Measurements from ENCODE around the gene RILPL2.
A peak's percentile ranks its signal among the peaks of the same experiment; 100 is the strongest.
"Not testable (repeated sequence)": the region's sequence is repeated elsewhere in the genome, so short reads cannot be mapped to it uniquely, and the experiment has no call there.

RILPL2 gene

DNA sequence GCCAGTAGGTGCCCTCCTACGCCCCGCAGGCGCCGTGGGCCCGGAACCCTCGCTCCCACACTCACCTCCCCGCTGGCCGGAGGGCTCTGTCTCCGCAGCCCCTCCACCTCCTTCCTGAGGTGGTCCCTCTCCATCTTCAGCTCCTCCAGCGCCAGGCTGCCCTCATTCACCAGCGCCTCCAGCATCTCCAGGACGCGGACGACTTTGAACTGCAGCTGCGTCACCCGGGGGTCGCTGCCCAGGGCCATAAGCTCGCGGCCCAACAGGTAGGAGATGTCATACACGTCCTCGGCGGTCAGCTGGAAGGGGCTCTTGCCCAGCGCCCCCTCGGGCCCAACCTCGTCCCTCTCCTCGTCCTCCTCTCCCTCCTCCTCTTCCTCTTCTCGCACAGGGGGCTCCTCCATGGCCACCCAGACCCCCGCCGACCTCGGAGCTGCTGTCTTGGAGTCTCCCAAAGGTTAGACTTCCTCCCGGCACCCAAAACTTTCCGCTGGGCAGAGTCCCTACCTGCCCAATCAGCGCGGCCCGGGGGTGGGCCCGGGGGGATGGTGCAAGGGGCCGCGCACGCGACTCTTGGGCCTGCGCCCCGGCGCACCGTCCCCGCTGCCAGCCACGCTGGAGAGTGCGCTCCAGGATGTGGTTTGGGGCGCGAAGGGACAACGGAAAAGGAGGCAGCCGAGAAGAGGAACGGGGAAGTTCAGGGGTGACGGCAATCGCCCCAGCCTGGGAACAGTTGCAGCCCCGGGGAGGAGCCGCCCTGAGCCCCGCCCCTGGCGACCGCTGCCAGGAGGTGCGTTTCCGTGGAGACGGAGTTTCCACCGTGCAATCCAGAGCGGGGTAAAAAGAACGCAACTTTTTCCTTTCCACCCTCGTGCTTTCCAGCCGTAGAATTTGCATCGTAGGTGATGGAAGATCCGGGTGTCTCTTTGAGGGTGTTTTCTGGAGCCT is at the start of gene RILPL2:
RILPL2 (minus strand) TSS at position 668 of the 948 bp plus-strand sequence; CDS start at position 404, 264 bp downstream.
- TF ChIP-seq, protein P1, sequence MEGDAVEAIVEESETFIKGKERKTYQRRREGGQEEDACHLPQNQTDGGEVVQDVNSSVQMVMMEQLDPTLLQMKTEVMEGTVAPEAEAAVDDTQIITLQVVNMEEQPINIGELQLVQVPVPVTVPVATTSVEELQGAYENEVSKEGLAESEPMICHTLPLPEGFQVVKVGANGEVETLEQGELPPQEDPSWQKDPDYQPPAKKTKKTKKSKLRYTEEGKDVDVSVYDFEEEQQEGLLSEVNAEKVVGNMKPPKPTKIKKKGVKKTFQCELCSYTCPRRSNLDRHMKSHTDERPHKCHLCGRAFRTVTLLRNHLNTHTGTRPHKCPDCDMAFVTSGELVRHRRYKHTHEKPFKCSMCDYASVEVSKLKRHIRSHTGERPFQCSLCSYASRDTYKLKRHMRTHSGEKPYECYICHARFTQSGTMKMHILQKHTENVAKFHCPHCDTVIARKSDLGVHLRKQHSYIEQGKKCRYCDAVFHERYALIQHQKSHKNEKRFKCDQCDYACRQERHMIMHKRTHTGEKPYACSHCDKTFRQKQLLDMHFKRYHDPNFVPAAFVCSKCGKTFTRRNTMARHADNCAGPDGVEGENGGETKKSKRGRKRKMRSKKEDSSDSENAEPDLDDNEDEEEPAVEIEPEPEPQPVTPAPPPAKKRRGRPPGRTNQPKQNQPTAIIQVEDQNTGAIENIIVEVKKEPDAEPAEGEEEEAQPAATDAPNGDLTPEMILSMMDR (IDR thresholded peaks at IDR 0.05): no peak
- peak; percentile 86 for DNase-seq
- peaks cover 23% of the 10 kb centered on the region for H3K4me1 Mint-ChIP-seq
- peaks cover 37% of the 10 kb centered on the region for H3K27me3 Mint-ChIP-seq (ENCODE audit: low read depth, poor library complexity)
- H3K4me3 Mint-ChIP-seq: peak within 1 kb of the TSS; percentile 95
- peaks cover 2% of the 10 kb centered on the region for H3K36me3 Mint-ChIP-seq (ENCODE audit: low read depth)
- no peak within 1 kb of the TSS for H3K27ac Mint-ChIP-seq
- H3K9me3 Mint-ChIP-seq: no peaks in the 10 kb centered on the region

- TF ChIP-seq, protein P1 (IDR thresholded peaks at IDR 0.05): no peak
- no peak for DNase-seq
Measured at GRCh38 chr12:123485756-123486155, 49.3 kb upstream of the RILPL2 start.

GRCh38 chr12:123483602-123484248 is 47.2 kb upstream of the RILPL2 start:
- TF ChIP-seq, protein P1 (IDR thresholded peaks at IDR 0.05): no peak
- H3K9me3 Mint-ChIP-seq: no peaks in the 10 kb centered on the region
- no peak overlapping the region for H3K4me3 Mint-ChIP-seq
- H3K27me3 Mint-ChIP-seq (ENCODE audit: low read depth, poor library complexity): peaks cover 2% of the 10 kb centered on the region
- peaks cover 69% of the 10 kb centered on the region for H3K36me3 Mint-ChIP-seq (ENCODE audit: low read depth)
- H3K4me1 Mint-ChIP-seq: peaks cover 12% of the 10 kb centered on the region
- DNase-seq: no peak
- H3K27ac Mint-ChIP-seq: no peak overlapping the region

More at GRCh38 chr12:123485756-123486155, 49.3 kb upstream of the RILPL2 start:
- Mint-ChIP-seq H3K36me3 (ENCODE audit: low read depth) (peaks cover 53% of the 10 kb centered on the region), H3K4me1 (peaks cover 28% of the 10 kb centered on the region), H3K27ac (no peak overlapping the region), H3K9me3 (no peaks in the 10 kb centered on the region), H3K27me3 (ENCODE audit: low read depth, poor library complexity) (peaks cover 2% of the 10 kb centered on the region), H3K4me3 (no peak overlapping the region)

- TF ChIP-seq, protein P1 (IDR thresholded peaks at IDR 0.05): no peak
- peaks cover 3% of the 10 kb centered on the region for H3K4me1 Mint-ChIP-seq
- no peak overlapping the region for H3K4me3 Mint-ChIP-seq
- H3K9me3 Mint-ChIP-seq: no peaks in the 10 kb centered on the region
- no peak for DNase-seq
- H3K36me3 Mint-ChIP-seq (ENCODE audit: low read depth): peaks cover 73% of the 10 kb centered on the region
- peak overlapping the region; percentile 55 for H3K27ac Mint-ChIP-seq
- peaks cover 2% of the 10 kb centered on the region for H3K27me3 Mint-ChIP-seq (ENCODE audit: low read depth, poor library complexity)
Measured at GRCh38 chr12:123482876-123483275, 46.4 kb upstream of the RILPL2 start.

DNA sequence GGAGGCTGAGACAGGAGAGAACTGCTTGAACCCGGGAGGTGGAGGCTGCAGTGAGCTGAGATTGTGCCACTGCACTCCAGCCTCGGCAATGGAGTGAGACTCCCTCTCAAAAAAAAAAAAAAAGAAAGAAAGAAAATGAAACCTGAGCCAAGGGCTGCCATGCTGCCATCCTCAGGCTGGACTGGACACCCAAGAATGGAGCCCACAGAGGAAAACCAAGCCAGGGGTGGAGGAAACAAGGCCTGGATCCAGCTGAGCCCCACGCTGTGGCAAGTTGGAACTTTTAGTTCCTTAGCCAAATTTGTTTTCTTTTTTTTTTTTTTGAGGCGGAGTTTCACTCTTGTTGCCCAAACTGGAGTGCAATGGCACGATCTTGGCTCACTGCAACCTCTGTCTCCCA is 44.8 kb upstream of the RILPL2 start:
- not testable (repeated sequence) for H3K4me3 Mint-ChIP-seq; H3K27ac Mint-ChIP-seq; H3K9me3 Mint-ChIP-seq; H3K27me3 Mint-ChIP-seq (ENCODE audit: low read depth, poor library complexity); DNase-seq; H3K4me1 Mint-ChIP-seq
- H3K36me3 Mint-ChIP-seq (ENCODE audit: low read depth): peaks cover 78% of the 10 kb centered on the region

DNA sequence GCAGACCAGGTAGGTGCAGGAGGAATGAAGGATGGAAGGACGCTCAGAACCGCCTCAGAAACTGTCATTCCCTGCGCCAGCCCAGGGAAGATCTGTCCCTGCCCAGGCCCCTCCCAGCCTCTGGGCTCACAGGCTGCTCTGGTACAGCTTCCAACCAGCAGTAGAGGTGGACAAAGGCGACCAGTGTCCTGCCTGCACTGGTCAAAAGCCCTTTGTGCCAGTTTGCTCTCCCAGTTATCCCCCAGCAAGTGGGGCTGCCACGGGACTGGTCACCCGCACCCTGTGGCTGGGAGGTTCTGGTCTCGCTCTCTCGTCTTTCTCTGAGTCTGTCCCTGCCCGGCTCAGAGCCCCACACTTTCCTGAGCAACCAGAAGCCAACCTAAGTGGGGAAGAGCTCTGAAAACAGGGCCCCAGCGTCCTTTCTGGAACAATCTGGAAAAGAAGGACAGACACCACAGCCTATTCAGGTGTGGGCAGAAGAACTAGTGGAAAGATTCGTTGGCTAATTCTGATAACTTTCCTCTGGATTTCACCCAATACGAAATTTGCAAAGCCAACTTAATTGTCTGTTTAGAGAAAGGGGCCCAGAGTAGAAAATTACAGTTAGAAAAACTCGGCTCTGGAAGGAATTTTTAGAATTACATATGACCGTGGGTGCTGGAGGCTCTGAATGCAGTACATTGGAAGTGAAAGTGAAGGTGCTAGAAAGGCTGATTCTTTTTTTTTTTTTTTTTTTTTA is 43.1 kb upstream of the RILPL2 start:
- Mint-ChIP-seq H3K4me3 (no peak overlapping the region), H3K36me3 (ENCODE audit: low read depth) (peaks cover 77% of the 10 kb centered on the region), H3K4me1 (peaks cover 23% of the 10 kb centered on the region), H3K27ac (peak overlapping the region; percentile 59), H3K9me3 (no peaks in the 10 kb centered on the region), H3K27me3 (ENCODE audit: low read depth, poor library complexity) (peaks cover 3% of the 10 kb centered on the region)
- DNase-seq: no peak
- TF ChIP-seq, protein P1 (IDR thresholded peaks at IDR 0.05): no peak

All from nephron progenitor cell (in vitro differentiated cells).